Cardiac atrium fibroblast (primary cell): ENCODE measurements around the gene NSUN5. TPM values are rescaled to one million over a fixed set of nuclear protein-coding genes. Genes with fewer than 3 reads are reported as not detected.

Experiments
- total RNA-seq: library from RNA; depleted of rRNA; stranded (reverse); fragments of >200 nt; gene quantifications from 2 replicates; pipeline ENCODE4 v1.2.3, GENCODE V29; 2015

NSUN5 gene
- 10.3 and 18.8 TPM in 2 replicates for total RNA-seq

DNA sequence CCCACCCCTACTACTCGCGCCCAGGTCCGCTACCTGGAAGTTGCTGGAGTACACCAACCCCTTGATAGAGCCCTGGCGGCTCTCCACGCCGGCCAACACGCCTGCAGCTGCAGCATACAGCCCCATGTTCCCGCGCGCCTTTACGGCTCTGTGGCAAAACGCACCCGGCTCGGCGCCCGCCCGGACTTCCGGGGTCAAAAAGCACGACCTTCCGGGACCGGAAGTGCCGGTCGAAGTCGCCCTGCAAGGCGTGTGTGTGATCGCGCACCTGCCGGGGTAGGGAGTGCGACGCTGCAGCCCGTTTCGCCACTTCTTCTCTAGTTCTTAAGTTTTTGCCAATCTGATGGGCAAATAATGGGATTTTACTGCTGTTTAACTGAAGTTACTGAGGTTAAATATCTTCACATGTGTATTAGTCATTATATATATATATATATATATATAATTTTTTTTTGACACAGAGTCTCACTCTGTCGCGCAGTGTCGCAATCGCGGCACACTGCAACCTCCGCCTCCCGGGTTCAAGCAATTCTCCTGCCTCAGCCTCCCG is at the start of gene NSUN5:
Gene NSUN5 (minus strand): TSS at position 162 of the 550 bp plus-strand sequence. CDS start 36 bp downstream, at position 126.

DNA sequence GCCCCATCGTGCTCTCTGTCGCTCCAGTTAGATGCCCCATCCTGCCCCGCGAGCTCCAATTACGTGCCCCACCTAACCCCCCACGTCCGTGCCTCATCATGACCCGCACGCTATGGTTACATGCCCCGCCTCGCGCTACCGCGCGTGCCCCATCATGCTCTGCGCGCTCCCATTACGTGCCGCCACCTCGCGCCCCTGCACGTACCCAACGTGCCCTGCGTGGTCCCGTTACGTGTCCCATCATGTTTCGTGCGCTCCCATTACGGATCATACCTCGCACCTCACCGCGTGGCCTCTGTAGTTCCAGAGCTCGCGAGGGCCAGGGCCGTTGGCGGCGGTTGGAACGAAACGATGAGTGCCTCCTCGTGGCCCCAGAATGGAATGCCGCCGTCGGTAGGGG is 19.3 kb upstream of the NSUN5 start, which contains the start of the genes FKBP6 and TRIM50:
Gene FKBP6 (plus strand): TSS at position 240 of the 400 bp plus-strand sequence. CDS start 268 bp downstream, outside the sequence.
Gene TRIM50 (minus strand): TSS at position 161 of the 400 bp plus-strand sequence. CDS start 3,295 bp downstream, outside the sequence.

Other genes with a start within 250 kb of the NSUN5 start
- not detected in 2 replicates for gene SPDYE9, start 222.8 kb downstream of the NSUN5 start, total RNA-seq
- gene TRIM50, start 19.3 kb upstream of the NSUN5 start, total RNA-seq = not detected in 2 replicates
- gene FKBP6, start 19.3 kb upstream of the NSUN5 start, total RNA-seq = not detected in 2 replicates
- gene FZD9, start 125.0 kb upstream of the NSUN5 start, total RNA-seq = 0.72 and 2.8 TPM in 2 replicates
- gene BAZ1B, start 213.5 kb upstream of the NSUN5 start, total RNA-seq = 24.2 and 33.5 TPM in 2 replicates
- gene BCL7B, start 248.9 kb upstream of the NSUN5 start, total RNA-seq = 33.2 and 43.3 TPM in 2 replicates